Measurements from ENCODE around the gene RNFT2.
"Not testable (repeated sequence)": the region's sequence is repeated elsewhere in the genome, so short reads cannot be mapped to it uniquely, and the experiment has no call there.

RNFT2 gene

GRCh38 chr12:116794725-116795124 is 56.6 kb downstream of the RNFT2 start:
- DNase-seq (ENCODE audit: low read depth in 2 of 2), result no peak

DNA sequence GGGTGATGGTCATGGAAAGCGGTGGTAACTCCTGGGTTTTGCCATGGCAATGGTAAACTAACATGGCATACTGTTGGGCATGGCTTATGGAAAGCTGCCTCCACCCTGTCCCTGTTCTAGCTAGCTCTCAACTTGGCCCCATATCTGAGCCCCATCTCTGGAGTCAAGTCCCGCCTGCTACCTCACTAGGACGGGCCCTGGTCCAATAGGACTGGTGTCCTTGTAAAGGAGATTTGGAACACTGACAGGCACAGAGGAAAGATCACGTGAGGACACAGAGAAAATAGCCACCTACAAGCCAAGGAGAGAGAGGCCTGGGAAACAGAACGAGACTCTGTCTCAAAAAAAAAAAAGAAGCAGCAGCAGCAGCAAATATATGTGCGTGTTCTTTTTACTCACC is 59.8 kb downstream of the RNFT2 start:
- DNase-seq (ENCODE audit: low read depth in 2 of 2), result no peak

DNA sequence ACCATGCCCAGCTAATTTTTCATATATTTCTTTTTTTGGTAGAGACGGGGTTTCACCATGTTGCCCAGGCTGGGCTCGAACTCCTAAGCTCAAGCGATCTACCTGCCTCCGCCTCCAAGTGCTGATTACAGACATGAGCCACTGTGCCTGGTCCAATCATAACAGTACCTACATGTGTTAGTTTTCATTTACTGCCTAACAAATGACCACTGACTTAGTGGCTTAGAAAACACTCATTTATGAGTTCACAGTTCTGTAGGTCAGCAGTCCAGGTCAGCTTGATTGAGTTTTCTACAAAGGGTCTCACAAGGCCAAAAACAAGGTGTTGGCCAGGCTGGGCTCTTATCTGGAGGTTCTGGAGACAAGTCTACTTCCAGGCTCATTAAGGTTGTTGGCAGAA is 60.6 kb downstream of the RNFT2 start:
- no peak for DNase-seq (ENCODE audit: low read depth in 2 of 2)

- DNase-seq (ENCODE audit: low read depth in 2 of 2), result no peak
Observed at GRCh38 chr12:116799955-116800354, 61.8 kb downstream of the RNFT2 start.

DNA sequence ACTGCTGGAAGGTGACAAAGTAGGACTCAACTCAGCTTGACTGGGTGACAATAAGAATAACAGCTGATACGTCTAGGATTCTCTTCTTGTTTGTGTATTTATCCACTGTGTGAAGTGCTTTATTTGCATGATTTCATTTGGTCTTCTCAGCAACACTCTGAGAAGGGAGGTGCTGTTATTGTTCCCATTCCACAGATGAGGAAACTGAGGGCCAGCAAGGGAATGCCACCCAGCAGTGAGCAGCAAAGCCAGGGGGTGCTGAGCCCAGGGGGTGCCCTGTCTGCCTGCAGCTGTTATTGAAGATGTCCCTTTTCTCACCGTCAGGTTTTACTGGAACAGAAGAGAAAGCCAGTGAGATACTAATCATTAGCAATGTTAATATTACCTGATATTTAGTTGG is 62.8 kb downstream of the RNFT2 start:
- no peak for DNase-seq (ENCODE audit: low read depth in 2 of 2)

DNA sequence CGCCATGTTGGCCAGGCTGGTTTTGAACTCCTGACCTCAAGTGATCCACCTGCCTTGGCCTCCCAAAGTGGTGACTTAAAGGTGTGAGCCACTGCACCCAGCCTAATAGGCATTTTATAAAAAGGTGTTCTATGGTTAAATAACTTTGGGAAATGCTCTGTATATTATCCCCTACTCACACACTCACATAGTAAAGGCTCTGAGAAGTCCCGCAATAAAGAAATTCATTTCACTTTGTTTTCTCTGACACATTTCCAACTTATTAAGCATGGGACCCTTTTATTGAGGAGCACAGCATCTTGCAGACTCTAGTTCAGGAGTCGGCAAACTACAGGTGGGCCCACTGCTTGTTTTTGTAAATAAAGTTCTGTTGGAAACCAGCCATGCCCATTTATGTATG is 63.9 kb downstream of the RNFT2 start:
- DNase-seq (ENCODE audit: low read depth in 2 of 2), result no peak

DNA sequence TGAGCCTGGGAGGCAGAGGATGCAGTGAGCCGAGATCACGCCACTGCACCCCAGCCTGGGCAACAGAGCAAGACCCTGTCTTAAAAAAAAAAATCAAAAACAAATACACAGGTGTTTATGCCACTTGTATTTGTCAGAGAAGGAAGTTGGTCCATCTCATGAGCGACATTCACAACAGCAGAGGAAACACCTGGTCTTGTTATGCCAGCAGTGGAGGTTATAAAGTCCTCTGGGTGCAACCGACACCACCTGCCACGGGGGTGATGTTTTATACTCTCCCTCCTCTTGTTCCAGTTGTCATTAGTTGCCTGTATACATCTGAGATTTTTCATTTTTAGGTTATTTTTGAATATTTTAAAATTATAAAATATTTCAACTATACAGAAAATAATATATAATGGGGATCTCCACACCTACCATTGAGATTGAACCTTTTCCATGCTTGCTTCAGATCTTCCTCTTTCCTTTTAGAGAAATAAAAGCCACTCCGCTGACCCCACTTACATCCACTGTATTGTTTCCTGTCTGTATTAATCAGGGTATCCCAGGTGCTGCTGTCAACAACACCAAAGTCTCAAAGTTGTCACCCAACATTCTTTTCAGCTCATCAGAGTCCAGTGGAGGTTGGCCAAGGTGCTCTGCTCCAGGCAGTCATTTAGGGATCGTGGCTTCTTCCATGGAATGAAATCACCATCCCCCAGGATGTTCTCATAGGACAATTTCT is 65.1 kb downstream of the RNFT2 start:
- DNase-seq (ENCODE audit: low read depth in 2 of 2), result no peak

GRCh38 chr12:116804051-116804450 is 65.9 kb downstream of the RNFT2 start:
- no peak for DNase-seq (ENCODE audit: low read depth in 2 of 2)

DNA sequence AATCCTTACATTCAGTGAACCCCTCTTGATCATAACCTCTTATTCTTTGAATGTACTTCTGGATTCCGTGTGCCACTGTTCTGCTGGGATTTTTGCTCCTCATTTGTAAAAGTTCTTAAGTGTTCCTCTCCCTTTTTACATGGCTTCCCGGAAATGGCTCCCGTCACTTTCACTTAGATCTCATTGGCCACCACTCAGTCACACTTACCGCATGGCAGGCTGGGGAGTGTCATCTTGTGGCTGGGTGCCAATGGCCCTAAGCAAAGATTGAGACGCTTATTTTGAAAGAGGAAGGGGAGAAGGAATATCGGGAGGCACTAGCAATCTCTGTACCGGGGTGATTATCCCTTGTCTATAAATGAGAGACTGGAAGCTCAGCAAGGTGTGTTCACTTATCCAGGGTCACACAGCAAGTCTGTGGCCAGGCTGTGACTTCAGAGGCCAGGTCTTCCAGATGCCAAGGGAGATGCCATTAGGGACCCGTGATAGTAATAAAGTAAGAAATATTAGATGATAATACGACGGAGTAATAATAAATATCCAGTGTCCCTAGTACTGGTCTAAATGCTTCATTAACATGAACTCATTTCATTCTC is 68.8 kb downstream of the RNFT2 start:
- DNase-seq (ENCODE audit: low read depth in 2 of 2), result no peak

DNA sequence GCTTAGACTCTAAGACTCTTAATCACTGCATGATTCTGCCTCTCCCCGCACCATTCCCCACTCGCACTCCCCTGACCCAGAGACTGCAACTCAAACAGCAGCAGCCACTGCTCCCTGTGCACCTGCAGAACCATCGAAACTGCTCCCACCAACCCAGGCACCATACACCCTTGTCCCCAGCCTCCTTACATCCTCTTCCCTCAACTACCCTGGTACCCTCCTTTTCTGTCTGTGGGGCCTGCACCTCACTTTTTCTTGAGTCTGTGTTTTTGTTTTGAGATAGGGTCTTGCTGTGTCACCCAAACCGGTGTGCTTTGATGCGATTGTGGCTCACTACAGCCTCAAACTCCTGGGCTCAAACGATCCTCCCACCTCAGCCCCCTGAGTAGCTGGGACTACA is 69.4 kb downstream of the RNFT2 start:
- no peak for DNase-seq (ENCODE audit: low read depth in 2 of 2)

DNA sequence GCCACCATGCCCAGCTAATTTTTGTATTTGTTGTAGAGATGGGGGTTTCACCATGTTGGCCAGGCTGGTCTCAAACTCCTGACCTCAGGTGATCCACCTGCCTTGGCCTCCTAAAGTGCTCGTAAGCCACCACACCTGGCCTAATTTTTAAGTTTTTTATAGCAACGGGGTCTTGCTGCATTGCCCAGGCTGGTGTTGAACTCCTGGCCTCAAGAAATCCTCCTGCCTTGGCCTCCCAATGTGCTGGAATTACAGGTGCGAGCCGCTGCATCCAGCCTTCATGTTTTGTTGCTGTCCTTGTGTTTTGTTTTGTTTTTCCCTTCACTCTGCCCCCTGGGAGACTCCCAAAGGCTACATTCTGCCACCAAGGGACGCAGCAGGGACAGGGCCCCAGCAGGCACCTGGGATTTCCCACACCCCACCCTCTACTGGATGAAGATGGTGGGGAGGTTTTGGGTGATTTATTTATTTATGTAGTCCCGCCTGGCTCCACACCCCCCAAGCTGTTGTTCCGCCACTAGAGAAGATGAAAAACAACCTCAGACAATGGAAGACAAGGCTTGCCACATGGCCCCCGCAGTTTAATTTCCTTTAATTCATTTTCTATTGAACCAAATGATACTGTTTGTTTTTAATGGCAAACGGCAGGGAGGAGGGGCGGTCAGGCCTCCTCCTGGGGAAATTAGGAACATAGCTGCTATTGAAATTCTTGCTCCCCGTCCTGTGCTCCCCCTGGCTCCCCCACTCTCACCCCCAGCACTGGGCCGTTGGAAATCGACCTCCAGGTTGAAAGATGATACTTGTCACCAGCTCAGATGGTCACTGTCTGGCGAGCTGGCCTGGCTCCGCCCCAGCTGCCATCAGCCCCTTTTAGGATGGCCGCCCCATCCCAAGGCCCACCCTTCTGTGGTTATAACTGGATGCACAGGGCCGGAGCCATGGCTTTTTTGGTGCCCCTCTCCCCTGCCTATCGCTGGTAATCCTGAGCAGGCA is 70.3 kb downstream of the RNFT2 start:
- DNase-seq (ENCODE audit: low read depth in 2 of 2), result no peak

DNA sequence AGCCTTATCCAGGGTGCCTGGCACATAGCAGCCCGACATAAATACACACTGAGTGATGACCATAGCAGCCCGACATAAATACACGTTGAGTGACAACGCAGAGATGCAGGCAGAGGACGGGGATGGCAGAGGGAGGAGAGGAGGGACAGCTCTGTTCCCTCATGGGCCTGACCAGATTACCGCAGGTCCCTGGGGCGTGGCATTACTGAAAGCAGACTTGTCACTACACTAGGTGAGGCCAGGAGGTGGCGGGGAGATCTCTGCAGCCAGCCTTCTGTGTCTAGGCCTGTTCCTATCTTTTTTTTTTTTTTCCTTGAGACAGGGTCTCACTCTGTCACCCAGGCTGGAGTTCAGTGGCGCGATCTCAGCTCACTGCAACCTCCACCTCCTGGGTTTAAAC is 74.1 kb downstream of the RNFT2 start:
- DNase-seq (ENCODE audit: low read depth in 2 of 2), result no peak

DNA sequence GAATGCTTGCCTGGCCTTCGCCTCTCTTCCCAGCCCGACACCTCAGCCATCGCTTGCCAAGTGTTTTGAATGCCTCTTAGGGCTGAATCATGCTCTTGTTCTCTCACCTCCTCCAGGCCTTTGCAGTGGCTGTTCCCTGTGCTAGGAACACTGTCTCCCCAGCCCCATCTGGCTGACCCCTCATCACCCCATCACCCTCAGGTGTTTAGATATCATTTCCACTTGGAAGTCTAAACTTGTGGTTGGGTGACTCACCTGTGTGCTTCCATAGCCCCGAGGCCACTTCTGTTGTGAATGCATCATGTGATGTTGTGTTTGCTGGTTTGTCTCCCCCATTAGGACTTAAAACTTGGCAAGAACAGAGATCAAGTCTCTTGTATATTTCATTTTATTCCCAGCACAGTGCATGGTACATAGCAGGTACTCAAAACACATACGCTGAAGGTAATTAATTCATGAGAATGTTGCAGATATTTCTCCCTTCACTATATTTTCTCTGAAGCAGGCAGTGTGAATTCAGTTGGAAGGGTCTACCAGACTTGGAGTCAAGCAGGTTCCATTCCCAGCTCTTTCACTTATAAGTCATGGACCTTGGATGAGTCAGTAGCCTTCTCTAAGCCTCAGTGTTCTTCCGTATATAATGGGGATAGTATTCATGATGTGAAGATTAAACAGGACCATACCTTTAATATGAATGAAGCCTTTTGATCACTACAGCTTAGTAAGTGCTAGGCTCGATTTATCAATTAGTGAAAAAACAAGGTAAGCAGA is 75.3 kb downstream of the RNFT2 start:
- DNase-seq (ENCODE audit: low read depth in 2 of 2), result no peak

- not testable (repeated sequence) for DNase-seq (ENCODE audit: low read depth in 2 of 2)
Observed at GRCh38 chr12:116814766-116815165, 76.7 kb downstream of the RNFT2 start.

DNA sequence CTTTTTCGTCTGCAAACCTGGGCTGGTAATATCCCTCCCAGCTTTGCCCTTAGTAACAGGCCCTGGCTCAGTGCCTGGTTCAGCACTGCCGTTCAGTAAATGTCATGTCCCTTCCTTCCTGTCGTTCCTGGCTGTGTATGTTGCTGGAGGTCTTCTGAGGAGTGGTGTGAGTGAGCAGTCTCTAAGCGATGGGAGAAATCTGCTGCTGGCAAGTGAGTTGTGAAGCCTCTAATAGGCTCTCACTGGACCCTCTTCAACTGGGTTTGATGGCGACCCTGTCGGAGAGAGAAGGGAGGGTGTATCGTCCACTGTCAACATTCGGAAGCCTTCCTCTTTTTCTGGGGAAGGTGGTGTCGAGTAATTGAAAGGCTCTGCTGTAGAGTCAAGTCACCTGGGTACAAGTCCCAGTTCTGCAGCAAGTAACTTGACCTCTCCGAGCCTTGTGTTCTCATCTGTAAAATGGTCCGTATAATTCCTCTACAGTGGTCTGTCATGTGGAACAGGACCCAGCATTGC is 80.3 kb downstream of the RNFT2 start:
- DNase-seq (ENCODE audit: low read depth in 2 of 2), result no peak

DNA sequence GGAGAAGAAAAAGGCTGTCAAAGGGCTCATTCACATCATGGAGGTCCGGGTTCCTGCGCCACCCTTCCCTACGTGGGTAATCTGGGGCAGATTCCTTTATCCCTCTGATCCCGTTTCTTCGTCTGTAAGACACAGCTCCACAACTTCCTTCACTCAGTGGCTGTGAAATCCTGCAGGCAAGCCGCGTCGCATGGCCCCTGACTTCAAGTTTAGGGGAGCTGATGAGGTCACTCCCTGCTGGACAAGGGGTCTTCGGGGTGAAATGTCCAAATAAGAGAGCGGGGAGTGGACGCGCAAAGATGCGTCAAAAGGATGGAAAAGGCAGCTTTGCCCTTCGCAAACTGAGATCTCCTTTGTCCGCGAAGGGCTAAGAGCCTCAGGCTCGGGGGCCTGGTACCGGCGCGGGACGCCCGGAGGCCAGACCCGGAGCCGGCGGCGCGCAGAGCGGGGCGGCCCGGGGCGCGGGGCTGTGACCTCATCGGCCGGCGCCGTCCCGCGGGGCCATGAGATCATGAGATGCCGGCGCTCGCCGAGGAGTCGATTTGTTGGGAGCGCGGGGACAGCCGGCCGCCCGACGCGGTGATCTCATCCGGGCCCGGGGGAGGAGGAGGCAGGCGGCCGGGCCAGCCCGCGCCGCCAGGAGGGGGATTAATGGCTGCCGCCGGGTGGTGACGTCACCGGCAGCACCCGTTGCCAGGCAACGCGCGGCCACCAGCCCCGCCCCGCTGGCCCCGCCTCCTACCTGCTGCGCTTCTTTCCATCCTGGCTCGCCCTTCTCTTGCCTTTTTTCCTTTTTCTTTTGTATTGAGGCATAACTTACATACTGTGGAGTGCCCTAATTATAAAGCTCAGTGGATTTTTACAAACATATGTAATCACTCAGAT is 81.1 kb downstream of the RNFT2 start:
- peak; percentile 72 to 81 for DNase-seq (ENCODE audit: low read depth in 2 of 2)

DNA sequence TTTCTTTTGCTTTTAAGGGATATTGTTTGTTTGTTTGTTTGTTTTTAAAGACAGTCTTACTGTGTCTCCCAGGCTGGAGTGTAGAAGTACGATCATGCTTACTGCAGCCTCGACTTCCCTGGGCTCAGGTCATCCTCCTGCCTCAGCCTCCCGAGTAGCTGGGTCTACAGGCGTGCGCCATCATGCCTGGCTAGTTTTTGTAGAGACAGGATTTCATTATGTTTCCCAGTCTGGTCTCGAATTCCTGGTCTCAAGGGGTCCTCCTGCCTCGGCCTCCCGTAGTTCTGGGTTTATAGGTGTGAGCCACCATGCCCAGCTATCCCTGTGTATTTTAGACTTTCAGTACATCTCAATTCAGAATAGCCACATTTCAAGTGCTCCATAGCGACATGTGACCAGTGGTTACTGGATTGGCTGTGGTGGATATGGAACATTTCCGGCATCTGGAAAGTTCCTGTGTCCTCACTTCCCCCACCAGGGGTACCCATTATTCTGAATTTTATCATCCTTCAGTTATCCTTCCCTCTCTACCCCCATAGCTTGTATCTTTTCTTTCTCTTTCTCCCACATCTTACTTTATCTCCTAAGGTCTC is 82.0 kb downstream of the RNFT2 start:
- DNase-seq (ENCODE audit: low read depth in 2 of 2), result no peak

DNA sequence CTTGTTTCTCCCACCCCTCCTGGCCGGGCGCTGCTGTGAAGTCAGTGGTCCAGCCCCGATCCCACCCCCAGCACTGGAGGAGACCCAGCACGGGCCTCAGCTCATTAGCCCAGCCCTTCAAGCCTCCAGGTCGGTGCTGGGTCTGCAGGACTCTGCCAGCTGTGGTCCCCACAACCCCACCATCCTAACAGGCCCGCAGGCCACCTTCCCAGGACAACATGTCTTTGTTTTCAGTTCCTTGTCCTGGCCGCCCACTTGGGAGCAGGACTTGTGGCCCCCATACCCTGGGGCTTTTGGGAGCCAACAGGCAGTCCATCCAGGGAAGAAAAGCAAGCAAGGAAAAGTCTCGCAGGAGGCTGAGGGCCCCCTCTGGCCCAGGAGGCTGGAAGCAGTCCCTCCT is 83.2 kb downstream of the RNFT2 start:
- no peak for DNase-seq (ENCODE audit: low read depth in 2 of 2)

- no peak for DNase-seq (ENCODE audit: low read depth in 2 of 2)
Observed at GRCh38 chr12:116827432-116827831, 89.3 kb downstream of the RNFT2 start.

GRCh38 chr12:116832353-116832752 is 94.2 kb downstream of the RNFT2 start:
- no peak for DNase-seq (ENCODE audit: low read depth in 2 of 2)
